HEK293 (cell line): Measurements from ENCODE around the gene CLDN24.
A peak's percentile ranks its signal among the peaks of the same experiment; 100 is the strongest.

ENCODE experiments used
- CTCF ChIA-PET: fragments of 350-600 bp; formaldehyde crosslinking; extraction: SDS; loops from one replicate; lab custom pipeline; 2021; ENCODE audit warnings: antibody characterized with exemption; lab: Yijun Ruan, JAX
- POLR2A ChIA-PET: fragments of 300-600 bp; formaldehyde crosslinking; extraction: SDS; loops from one replicate; lab custom pipeline; 2020; ENCODE audit warnings: antibody characterized with exemption, inconsistent platforms; lab: Yijun Ruan, JAX
- H3K27ac ChIP-seq: fragments of 200-500 bp; sonication (Bioruptor generic); 2 replicates; pipeline ENCODE4 v1.5.1; 2014; ENCODE audit warnings: low read depth, low read length, control low read depth, inconsistent platforms; ENCODE audit errors: extremely low read depth
- H3K36me3 ChIP-seq, 2 experiments: fragments of 200-500 bp in 1 of 2; sonication (Bioruptor generic) in 1 of 2; 1 replicate in 1 of 2; 2 replicates in 1 of 2; pipeline ENCODE4 v1.5.1; 2014 to 2017; ENCODE audit warnings: inconsistent platforms in 2 of 2, low read length in 2 of 2; ENCODE audit not compliant: control insufficient read depth in 2 of 2, insufficient read depth in 1 of 2
- H3K4me1 ChIP-seq: fragments of 200-500 bp; sonication (Bioruptor generic); 2 replicates; pipeline ENCODE4 v1.5.1; 2014; ENCODE audit warnings: mild to moderate bottlenecking, low read length, inconsistent platforms; ENCODE audit not compliant: control insufficient read depth, insufficient read depth
- H3K4me3 ChIP-seq: 2 replicates; pipeline ENCODE4 v1.5.1; 2011; ENCODE audit warnings: low read depth, mild to moderate bottlenecking, control low read depth, low read length, moderate library complexity
- H3K9me3 ChIP-seq: fragments of 200-500 bp; sonication (Bioruptor generic); 2 replicates; pipeline ENCODE4 v1.5.1; 2014; ENCODE audit warnings: low read depth, low read length, inconsistent platforms; ENCODE audit not compliant: control insufficient read depth, insufficient read depth
- BCL11B ChIP-seq: fragments of 450-650 bp; formaldehyde crosslinking; IDR thresholded peaks from 2 replicates; pipeline ENCODE4 v1.5.1; 2016; ENCODE audit warnings: low read depth, missing biosample characterization, missing genetic modification characterization
- EGR2 ChIP-seq: fragments of 450-650 bp; formaldehyde crosslinking; IDR thresholded peaks from 2 replicates; pipeline ENCODE4 v1.5.1; 2016; ENCODE audit warnings: low read depth, missing biosample characterization, missing genetic modification characterization
- KLF1 ChIP-seq: fragments of 450-650 bp; formaldehyde crosslinking; IDR thresholded peaks from 2 replicates; pipeline ENCODE4 v1.5.1; 2016; ENCODE audit warnings: missing biosample characterization, missing genetic modification characterization
- MEIS1 ChIP-seq: sonication (generic); formaldehyde crosslinking; IDR thresholded peaks from 2 replicates; pipeline ENCODE4 v1.8.1; 2022; ENCODE audit warnings: missing genetic modification reagents, mild to moderate bottlenecking, borderline replicate concordance
- OSR2 ChIP-seq: fragments of 450-650 bp; formaldehyde crosslinking; IDR thresholded peaks from 2 replicates; pipeline ENCODE4 v1.5.1; 2016; ENCODE audit warnings: missing biosample characterization, missing genetic modification characterization
- SCRT2 ChIP-seq: fragments of 450-650 bp; formaldehyde crosslinking; IDR thresholded peaks from 2 replicates; pipeline ENCODE4 v1.5.1; 2016; ENCODE audit warnings: missing biosample characterization, missing genetic modification characterization
- WT1 ChIP-seq: fragments of 450-650 bp; formaldehyde crosslinking; IDR thresholded peaks from 2 replicates; pipeline ENCODE4 v1.5.1; 2016; ENCODE audit warnings: missing biosample characterization, missing genetic modification characterization
- ZBTB7A ChIP-seq: fragments of 450-650 bp; formaldehyde crosslinking; IDR thresholded peaks from 2 replicates; pipeline ENCODE4 v1.5.1; 2016; ENCODE audit warnings: low read depth, missing biosample characterization, missing genetic modification characterization
- ZFHX2 ChIP-seq: fragments of 450-650 bp; formaldehyde crosslinking; conservative IDR thresholded peaks from 2 replicates; pipeline ENCODE4 v1.5.1; 2016; ENCODE audit warnings: missing biosample characterization, missing genetic modification characterization
- ZFP69B ChIP-seq: fragments of 450-650 bp; formaldehyde crosslinking; IDR thresholded peaks from 2 replicates; pipeline ENCODE4 v1.5.1; 2016; ENCODE audit warnings: missing biosample characterization, missing genetic modification characterization
- ZNF10 ChIP-seq: fragments of 450-650 bp; formaldehyde crosslinking; IDR thresholded peaks from 2 replicates; pipeline ENCODE4 v1.5.1; 2017; ENCODE audit warnings: missing biosample characterization, missing genetic modification characterization
- ZNF132 ChIP-seq: fragments of 450-650 bp; formaldehyde crosslinking; IDR thresholded peaks from 2 replicates; pipeline ENCODE4 v1.5.1; 2017; ENCODE audit warnings: missing biosample characterization, missing genetic modification characterization, borderline replicate concordance
- ZNF155 ChIP-seq: fragments of 450-650 bp; formaldehyde crosslinking; IDR thresholded peaks from 2 replicates; pipeline ENCODE4 v1.5.1; 2016; ENCODE audit warnings: missing biosample characterization, missing genetic modification characterization
- ZNF157 ChIP-seq: fragments of 450-650 bp; formaldehyde crosslinking; IDR thresholded peaks from 2 replicates; pipeline ENCODE4 v1.5.1; 2016; ENCODE audit warnings: missing biosample characterization, missing genetic modification characterization
- ZNF175 ChIP-seq: fragments of 450-650 bp; formaldehyde crosslinking; IDR thresholded peaks from 2 replicates; pipeline ENCODE4 v1.5.1; 2016; ENCODE audit warnings: missing biosample characterization, missing genetic modification characterization
- ZNF24 ChIP-seq: fragments of 450-650 bp; formaldehyde crosslinking; IDR thresholded peaks from 2 replicates; pipeline ENCODE4 v1.5.1; 2016; ENCODE audit warnings: missing biosample characterization, missing genetic modification characterization
- ZNF354C ChIP-seq: fragments of 450-650 bp; formaldehyde crosslinking; IDR thresholded peaks from 2 replicates; pipeline ENCODE4 v1.5.1; 2016; ENCODE audit warnings: missing biosample characterization, missing genetic modification characterization, low read depth, borderline replicate concordance
- ZNF398 ChIP-seq: fragments of 450-650 bp; formaldehyde crosslinking; IDR thresholded peaks from 2 replicates; pipeline ENCODE4 v1.5.1; 2017; ENCODE audit warnings: missing biosample characterization, missing genetic modification characterization
- ZNF404 ChIP-seq: fragments of 450-650 bp; formaldehyde crosslinking; IDR thresholded peaks from 2 replicates; pipeline ENCODE4 v1.5.1; 2017; ENCODE audit warnings: missing biosample characterization, missing genetic modification characterization
- ZNF521 ChIP-seq: fragments of 450-650 bp; formaldehyde crosslinking; IDR thresholded peaks from 2 replicates; pipeline ENCODE4 v1.5.1; 2017; ENCODE audit warnings: missing biosample characterization, mild to moderate bottlenecking, missing genetic modification characterization
- ZNF645 ChIP-seq: fragments of 450-650 bp; formaldehyde crosslinking; IDR thresholded peaks from 2 replicates; pipeline ENCODE4; 2016; ENCODE audit warnings: missing biosample characterization, missing genetic modification characterization
- ZNF677 ChIP-seq: fragments of 450-650 bp; IDR thresholded peaks from 2 replicates; pipeline ENCODE4 v1.5.0; 2018; ENCODE audit warnings: missing biosample characterization, mild to moderate bottlenecking, missing genetic modification characterization, moderate library complexity
- TF ChIP-seq, protein P1 (sequence below): fragments of 450-650 bp; formaldehyde crosslinking; IDR thresholded peaks from 2 replicates; pipeline ENCODE4 v1.5.1; 2016; ENCODE audit warnings: missing biosample characterization, missing genetic modification characterization
- TF ChIP-seq, protein P2 (sequence below): fragments of 450-650 bp; formaldehyde crosslinking; IDR thresholded peaks from 2 replicates; pipeline ENCODE4 v1.5.0; 2017; ENCODE audit warnings: missing biosample characterization, missing genetic modification characterization, borderline replicate concordance

The CLDN24 gene

GRCh38 chr4:183364025-183364424 is 41.8 kb upstream of the CLDN24 start:
- Histone ChIP-seq H3K36me3 (no peaks in the 10 kb centered on the region), H3K27ac (no peak overlapping the region), H3K4me3 (no peak overlapping the region), H3K4me1 (no peaks in the 10 kb centered on the region), H3K9me3 (no peaks in the 10 kb centered on the region)
- TF ChIP-seq ZNF521 (tag by site-specific recombination) = no peak
- TF ChIP-seq KLF1 (tag by site-specific recombination) = no peak
- no peak for TF ChIP-seq BCL11B
- TF ChIP-seq OSR2 (tag by site-specific recombination) = no peak
- no peak for TF ChIP-seq ZNF175 (tag by site-specific recombination)
- no peak for TF ChIP-seq ZNF24 (tag by site-specific recombination)
- TF ChIP-seq MEIS1 (CRISPR knock-in tag) = no peak
- TF ChIP-seq ZNF404 (tag by site-specific recombination) = no peak
- TF ChIP-seq, protein P1, sequence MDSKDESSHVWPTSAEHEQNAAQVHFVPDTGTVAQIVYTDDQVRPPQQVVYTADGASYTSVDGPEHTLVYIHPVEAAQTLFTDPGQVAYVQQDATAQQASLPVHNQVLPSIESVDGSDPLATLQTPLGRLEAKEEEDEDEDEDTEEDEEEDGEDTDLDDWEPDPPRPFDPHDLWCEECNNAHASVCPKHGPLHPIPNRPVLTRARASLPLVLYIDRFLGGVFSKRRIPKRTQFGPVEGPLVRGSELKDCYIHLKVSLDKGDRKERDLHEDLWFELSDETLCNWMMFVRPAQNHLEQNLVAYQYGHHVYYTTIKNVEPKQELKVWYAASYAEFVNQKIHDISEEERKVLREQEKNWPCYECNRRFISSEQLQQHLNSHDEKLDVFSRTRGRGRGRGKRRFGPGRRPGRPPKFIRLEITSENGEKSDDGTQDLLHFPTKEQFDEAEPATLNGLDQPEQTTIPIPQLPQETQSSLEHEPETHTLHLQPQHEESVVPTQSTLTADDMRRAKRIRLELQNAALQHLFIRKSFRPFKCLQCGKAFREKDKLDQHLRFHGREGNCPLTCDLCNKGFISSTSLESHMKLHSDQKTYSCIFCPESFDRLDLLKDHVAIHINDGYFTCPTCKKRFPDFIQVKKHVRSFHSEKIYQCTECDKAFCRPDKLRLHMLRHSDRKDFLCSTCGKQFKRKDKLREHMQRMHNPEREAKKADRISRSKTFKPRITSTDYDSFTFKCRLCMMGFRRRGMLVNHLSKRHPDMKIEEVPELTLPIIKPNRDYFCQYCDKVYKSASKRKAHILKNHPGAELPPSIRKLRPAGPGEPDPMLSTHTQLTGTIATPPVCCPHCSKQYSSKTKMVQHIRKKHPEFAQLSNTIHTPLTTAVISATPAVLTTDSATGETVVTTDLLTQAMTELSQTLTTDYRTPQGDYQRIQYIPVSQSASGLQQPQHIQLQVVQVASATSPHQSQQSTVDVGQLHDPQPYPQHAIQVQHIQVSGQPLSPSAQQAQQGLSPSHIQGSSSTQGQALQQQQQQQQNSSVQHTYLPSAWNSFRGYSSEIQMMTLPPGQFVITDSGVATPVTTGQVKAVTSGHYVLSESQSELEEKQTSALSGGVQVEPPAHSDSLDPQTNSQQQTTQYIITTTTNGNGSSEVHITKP (tag by site-specific recombination) = no peak
- no peak for TF ChIP-seq SCRT2 (tag by site-specific recombination)
- no peak for TF ChIP-seq ZFP69B (tag by site-specific recombination)
- TF ChIP-seq ZBTB7A (tag by site-specific recombination) = no peak
- TF ChIP-seq ZNF677 (tag by site-specific recombination) = no peak
- ChIA-PET CTCF (interaction anchor here (0.6 kb wide), 1 partner anchor 1632 kb away, joined by 3 read pairs; no protein-coding TSS in a partner anchor), POLR2A (no interaction called here)

- Histone ChIP-seq H3K36me3 (no peaks in the 10 kb centered on the region), H3K9me3 (no peaks in the 10 kb centered on the region), H3K4me3 (no peak overlapping the region), H3K27ac (no peak overlapping the region)
- ChIA-PET POLR2A (no interaction called here), CTCF (interaction anchor here (0.6 to 0.7 kb wide), 3 partner anchors 8 to 1631 kb away, joined by 3 read pairs; no protein-coding TSS in a partner anchor)
- TF ChIP-seq ZFHX2 (tag by site-specific recombination) (peak; percentile 73), ZNF354C (tag by site-specific recombination) (no peak), ZNF132 (tag by site-specific recombination) (no peak), ZNF521 (tag by site-specific recombination) (no peak), EGR2 (tag by site-specific recombination) (peak; percentile 68; the same call in 1 of the 2 replicates), WT1 (no peak), ZNF155 (no peak), BCL11B (no peak), ZNF10 (tag by site-specific recombination) (peak; percentile 57; the same call in 1 of the 2 replicates), ZNF157 (tag by site-specific recombination) (no peak), ZNF645 (tag by site-specific recombination) (no peak), ZNF398 (tag by site-specific recombination) (no peak)
- TF ChIP-seq, protein P2, sequence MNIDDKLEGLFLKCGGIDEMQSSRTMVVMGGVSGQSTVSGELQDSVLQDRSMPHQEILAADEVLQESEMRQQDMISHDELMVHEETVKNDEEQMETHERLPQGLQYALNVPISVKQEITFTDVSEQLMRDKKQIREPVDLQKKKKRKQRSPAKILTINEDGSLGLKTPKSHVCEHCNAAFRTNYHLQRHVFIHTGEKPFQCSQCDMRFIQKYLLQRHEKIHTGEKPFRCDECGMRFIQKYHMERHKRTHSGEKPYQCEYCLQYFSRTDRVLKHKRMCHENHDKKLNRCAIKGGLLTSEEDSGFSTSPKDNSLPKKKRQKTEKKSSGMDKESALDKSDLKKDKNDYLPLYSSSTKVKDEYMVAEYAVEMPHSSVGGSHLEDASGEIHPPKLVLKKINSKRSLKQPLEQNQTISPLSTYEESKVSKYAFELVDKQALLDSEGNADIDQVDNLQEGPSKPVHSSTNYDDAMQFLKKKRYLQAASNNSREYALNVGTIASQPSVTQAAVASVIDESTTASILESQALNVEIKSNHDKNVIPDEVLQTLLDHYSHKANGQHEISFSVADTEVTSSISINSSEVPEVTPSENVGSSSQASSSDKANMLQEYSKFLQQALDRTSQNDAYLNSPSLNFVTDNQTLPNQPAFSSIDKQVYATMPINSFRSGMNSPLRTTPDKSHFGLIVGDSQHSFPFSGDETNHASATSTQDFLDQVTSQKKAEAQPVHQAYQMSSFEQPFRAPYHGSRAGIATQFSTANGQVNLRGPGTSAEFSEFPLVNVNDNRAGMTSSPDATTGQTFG (tag by site-specific recombination) = no peak
- TF ChIP-seq, all 188 proteins: peak for 3
- no peaks in the 10 kb centered on the region for H3K4me1 ChIP-seq
Measured at GRCh38 chr4:183362916-183363542, 40.8 kb upstream of the CLDN24 start.
